ENCODE data around the gene CDH23.

Gene CDH23

DNA sequence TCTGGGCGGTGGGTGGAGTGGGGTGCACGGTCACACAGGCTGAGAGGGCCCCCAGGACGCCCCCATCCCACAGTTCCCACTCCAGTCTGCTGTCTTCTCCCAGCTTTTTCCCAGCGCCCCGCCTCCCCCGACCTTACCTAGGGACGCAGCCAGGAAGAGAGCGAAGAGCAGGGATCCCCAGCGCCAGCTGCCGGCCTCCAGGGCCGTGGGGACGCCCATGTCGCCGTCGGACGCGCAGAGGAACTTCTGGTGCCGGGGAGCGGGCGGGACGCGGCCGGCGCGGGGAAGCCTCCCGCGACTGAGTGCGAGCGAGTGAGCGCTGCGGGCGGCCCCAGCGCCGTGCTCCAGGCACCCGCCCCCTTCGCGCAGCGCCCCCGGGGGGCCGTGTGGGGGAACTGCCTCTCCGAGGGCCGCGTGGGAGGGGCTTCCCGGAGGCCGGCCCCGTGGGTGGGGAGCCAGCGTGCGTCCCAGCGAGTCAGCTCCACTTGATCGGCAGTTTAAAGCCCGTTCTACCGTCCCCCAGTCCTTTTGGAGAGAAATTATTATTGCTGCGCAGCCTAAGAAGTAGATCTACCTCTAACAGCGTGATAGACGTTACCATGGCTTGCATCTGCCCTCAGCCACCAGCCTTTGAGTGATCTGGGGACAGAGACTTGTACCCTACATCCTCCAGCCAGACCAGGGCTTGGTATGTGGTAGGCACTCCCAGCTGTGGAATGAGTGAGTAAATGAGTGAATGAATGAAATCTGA lies 376.7 kb downstream of the CDH23 start, which contains the start of gene VSIR:
TSS of gene VSIR (minus strand) at position 300 of the 751 bp plus-strand sequence. CDS start at position 219, 81 bp downstream.
- TF ChIP-seq, protein P1, sequence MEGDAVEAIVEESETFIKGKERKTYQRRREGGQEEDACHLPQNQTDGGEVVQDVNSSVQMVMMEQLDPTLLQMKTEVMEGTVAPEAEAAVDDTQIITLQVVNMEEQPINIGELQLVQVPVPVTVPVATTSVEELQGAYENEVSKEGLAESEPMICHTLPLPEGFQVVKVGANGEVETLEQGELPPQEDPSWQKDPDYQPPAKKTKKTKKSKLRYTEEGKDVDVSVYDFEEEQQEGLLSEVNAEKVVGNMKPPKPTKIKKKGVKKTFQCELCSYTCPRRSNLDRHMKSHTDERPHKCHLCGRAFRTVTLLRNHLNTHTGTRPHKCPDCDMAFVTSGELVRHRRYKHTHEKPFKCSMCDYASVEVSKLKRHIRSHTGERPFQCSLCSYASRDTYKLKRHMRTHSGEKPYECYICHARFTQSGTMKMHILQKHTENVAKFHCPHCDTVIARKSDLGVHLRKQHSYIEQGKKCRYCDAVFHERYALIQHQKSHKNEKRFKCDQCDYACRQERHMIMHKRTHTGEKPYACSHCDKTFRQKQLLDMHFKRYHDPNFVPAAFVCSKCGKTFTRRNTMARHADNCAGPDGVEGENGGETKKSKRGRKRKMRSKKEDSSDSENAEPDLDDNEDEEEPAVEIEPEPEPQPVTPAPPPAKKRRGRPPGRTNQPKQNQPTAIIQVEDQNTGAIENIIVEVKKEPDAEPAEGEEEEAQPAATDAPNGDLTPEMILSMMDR (IDR thresholded peaks at IDR 0.05; ENCODE audit: insufficient read depth, low read length, missing control alignments) = peak; percentile 92
- ChIA-PET POLR2A (interaction anchor here (0.6 to 2.1 kb wide), 3 partner anchors 9 to 114 kb away, joined by 3 to 9 read pairs (median 7); partner anchors contain the start of gene PSAP), CTCF (interaction anchor here (0.5 to 4.9 kb wide), 29 partner anchors 10 to 503 kb away, joined by 3 to 34 read pairs (median 4); no protein-coding TSS in a partner anchor)
- no peak for DNase-seq (ENCODE audit: low read depth, low spot score)
- peak within 1 kb of the TSS; percentile 70 for H3K4me3 ChIP-seq (ENCODE audit: low read depth, low read length)

DNA sequence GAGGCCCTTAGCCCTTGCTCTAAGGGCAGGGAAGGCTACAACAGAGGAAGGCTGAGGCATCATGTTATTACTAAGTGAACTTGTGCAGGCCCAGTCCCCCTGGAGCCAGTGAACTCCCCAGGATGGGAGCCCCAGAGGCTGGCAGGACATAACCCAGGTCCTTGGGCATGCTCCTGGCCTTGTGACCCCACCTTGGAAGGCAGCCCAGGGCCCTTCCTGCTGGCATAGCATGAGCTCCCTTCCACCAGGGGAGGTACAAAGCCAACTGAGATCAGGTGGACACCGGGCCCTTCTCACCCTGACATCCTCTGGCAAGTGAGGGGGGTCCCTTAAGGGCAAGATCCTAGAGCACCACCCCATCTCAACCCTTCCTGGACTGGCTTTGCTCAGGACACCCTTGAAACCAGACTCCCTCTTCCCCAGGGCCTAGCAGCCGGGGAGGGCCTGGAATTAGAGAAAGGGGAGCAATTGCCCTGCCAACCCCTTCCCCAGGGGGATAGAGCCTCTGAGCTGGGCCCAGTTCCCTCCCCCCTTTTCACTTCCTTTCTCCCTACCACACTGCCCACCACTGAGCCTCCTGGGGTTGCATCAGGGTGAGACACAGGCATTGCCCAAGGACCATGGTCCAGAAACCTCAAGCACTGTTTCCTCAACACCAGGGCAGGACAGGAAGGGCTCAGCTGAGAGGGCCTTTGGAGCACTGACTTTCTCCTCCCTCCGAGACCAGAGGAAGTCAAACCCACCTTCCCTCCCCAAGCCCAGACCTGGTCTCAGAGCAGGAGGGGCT lies 378.4 kb downstream of the CDH23 start:
- TF ChIP-seq, protein P1 (IDR thresholded peaks at IDR 0.05; ENCODE audit: insufficient read depth, low read length, missing control alignments) = no peak
- ChIA-PET CTCF (interaction anchor here (1.2 to 3.8 kb wide), 4 partner anchors 11 to 121 kb away, joined by 4 to 31 read pairs (median 20); no protein-coding TSS in a partner anchor), POLR2A (no interaction called here)
- no peak for DNase-seq (ENCODE audit: low read depth, low spot score)
- no peak overlapping the region for H3K4me3 ChIP-seq (ENCODE audit: low read depth, low read length)

DNA sequence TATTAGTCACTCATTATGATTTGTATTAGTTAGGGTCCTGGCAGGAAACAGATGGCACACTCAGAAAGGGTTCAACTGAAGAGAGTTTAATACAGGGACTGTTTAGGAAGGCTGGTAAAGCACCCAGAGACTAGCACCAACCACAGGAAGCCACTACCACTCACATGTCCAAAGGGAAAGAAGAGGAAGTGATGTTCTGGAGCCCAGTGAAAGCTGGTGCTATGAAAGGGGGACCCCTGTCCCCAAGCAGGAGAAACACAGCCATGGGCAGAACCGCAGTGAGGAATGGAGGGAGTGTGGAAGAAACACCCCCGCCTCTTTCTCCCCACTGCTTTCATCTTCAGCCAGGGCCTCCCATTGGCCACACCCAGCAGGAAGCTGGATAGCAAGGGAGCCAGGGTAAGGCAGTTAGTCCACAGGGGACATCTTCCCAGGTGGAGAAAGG lies 379.8 kb downstream of the CDH23 start:
- POLR2A ChIA-PET = no interaction called here
- H3K4me3 ChIP-seq (ENCODE audit: low read depth, low read length) = no peak overlapping the region
- CTCF ChIA-PET = no interaction called here
- TF ChIP-seq, protein P1 (IDR thresholded peaks at IDR 0.05; ENCODE audit: insufficient read depth, low read length, missing control alignments) = no peak
- DNase-seq (ENCODE audit: low read depth, low spot score) = no peak

DNA sequence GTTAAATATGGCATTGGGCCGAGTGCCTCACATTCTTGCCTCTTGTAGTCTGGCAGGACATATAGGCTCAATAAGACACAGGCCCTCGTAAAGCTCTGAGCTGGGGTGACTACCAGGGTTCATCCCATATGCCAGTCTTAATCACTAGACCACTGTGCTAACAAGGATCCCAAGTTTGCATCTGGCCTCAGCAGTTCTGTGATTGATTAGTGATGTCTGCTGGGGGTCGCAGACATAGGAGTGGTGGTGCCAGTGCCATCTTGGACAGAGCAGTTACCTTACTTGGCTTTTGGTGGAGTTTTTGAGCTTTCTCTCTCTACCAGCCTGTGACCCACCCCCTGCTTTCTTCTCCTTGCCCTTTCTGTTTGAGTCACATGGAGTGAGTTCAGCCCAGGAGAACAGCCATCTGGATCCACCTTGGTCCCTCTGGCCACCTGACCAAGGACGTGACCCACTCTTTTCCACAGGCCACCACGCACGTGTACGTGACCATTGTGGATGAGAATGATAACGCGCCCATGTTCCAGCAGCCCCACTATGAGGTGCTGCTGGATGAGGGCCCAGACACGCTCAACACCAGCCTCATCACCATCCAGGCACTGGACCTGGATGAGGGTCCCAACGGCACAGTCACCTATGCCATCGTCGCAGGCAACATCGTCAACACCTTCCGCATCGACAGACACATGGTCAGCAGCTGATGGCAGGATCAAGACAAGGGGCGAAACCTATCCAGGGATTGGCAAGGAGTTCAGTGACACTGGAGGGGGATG lies 380.7 kb downstream of the CDH23 start:
- POLR2A ChIA-PET = no interaction called here
- CTCF ChIA-PET = no interaction called here
- TF ChIP-seq, protein P1 (IDR thresholded peaks at IDR 0.05; ENCODE audit: insufficient read depth, low read length, missing control alignments) = no peak
- no peak overlapping the region for H3K4me3 ChIP-seq (ENCODE audit: low read depth, low read length)
- DNase-seq (ENCODE audit: low read depth, low spot score) = no peak

DNA sequence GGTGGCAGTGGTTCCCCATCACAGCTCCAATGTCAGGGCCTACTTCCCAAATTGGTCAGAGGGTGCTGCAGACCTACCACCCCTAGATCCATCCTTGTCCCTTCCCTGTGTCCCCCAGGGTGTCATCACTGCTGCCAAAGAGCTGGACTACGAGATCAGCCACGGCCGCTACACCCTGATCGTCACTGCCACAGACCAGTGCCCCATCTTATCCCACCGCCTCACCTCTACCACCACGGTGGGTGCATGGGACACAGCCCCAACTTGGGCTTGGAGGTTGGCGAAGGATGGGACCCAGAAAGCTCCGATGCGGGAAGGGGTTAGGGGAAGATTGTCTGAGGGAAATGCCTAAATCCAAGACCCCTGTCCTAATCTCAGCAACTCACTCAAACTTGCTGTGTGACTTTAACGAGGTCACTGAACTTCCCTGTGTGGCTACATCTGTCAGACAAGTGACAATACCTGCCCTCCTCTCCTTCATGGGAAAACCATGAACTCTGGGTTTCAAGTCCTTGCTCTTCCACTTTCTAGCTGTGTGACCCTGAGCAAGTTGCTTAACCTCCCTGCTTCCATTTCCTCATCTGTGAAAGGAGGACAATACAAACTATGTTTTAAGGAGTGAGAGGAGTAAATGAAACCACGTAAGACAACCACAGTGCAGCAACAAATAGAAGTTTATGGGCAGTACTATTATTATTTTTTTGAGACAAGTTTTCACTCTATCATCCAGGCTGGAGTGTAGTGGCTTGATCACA lies 381.5 kb downstream of the CDH23 start:
- no peak for DNase-seq (ENCODE audit: low read depth, low spot score)
- POLR2A ChIA-PET = no interaction called here
- CTCF ChIA-PET = no interaction called here
- TF ChIP-seq, protein P1 (IDR thresholded peaks at IDR 0.05; ENCODE audit: insufficient read depth, low read length, missing control alignments) = no peak
- no peak overlapping the region for H3K4me3 ChIP-seq (ENCODE audit: low read depth, low read length)
